Activated CD8-positive, alpha-beta memory T cell treated with anti-CD3 and anti-CD28 coated beads for 36 hours (primary cell): Measurements from ENCODE around the gene MLC1. TPM values are rescaled to one million over a fixed set of nuclear protein-coding genes. Genes with fewer than 3 reads are reported as not detected.
"Not testable (repeated sequence)": the region's sequence is repeated elsewhere in the genome, so short reads cannot be mapped to it uniquely, and the experiment has no call there.

Experiments used
- CTCF ChIA-PET: fragments of 350-600 bp; sonication (Branson Sonifier 250); formaldehyde crosslinking; loops from one replicate; lab custom pipeline; 2021; ENCODE audit warnings: antibody characterized with exemption; lab: Charles Lee
- POLR2A ChIA-PET: fragments of 350-600 bp; sonication (Branson Sonifier 250); formaldehyde crosslinking; loops from one replicate; lab custom pipeline; 2021; ENCODE audit warnings: antibody characterized with exemption; lab: Charles Lee
- total RNA-seq, 2 experiments: library from RNA; stranded (reverse); gene quantifications; one replicate each; pipeline ENCODE4 v1.2.3, GENCODE V29; 2021

The MLC1 gene
- total RNA-seq, 2 experiments from 2014 or later, result 0.32 to 0.40 TPM

GRCh38 chr22:50107529-50107928 is 22.3 kb upstream of the MLC1 start:
- POLR2A ChIA-PET, result interaction anchor here (0.7 kb wide), 1 partner anchor 150 kb away, joined by 3 read pairs; no protein-coding TSS in a partner anchor
- CTCF ChIA-PET, result no interaction called here

DNA sequence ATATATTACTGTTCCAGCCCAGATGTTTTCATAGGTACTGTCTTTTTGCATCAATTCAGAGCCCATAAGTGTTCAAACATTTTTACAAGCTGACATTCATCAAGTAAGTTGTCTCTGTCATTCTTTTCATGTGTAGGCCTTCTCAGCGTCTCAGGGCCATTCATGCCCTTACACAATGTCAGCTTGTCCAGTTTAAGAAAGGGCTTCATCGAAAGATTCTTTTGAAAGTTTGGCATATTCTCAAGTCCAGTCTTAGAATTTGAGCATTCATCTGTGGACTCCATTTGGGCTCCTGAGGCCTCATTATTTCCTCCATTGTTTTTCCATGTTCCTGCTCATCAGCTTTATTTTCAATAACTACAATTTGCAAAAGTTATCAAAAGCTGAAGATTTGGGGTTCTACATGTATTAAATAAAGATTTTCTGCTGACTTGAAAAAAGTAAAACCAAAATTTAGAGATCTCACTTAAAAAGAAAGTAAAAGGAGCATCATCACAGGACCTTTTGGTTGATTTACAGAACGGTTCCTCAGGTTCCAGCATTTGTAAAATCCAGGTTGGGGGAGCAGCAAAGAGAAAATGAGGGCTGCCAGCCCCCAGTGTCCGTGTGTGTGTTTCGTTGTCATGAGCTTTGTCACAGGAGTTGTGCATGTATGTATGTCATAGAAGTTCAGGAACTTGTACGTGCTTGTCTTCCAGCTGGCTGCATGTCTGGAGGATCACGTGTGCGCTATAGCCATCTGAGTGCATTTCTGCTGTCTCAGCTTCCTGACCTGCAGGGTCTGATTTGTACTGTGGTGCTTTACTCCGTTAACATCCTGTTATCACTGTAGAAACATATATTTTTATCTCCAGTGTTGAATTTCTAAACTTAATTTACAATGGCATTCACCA is 20.2 kb upstream of the MLC1 start:
- POLR2A ChIA-PET, result no interaction called here

DNA sequence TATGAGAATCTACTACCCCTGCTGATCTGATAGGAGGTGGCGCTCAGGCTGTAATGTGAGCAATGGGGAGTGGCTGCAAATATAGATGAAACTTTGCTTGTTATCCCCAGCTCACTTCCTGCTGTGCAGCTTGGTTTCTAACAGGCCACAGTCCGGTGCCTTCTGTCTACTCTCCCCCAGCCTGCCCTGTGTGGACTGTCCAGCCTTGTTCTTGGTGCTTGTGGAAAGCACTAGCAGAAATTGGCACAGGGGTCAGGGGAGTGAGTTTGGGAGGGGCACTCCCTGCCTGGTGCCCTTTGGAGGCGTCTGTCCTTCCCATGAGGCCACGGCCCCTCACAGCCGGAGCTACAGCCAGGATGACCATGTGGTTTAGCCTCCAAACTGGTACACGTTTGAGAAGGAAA is 18.9 kb upstream of the MLC1 start:
- ChIA-PET POLR2A (interaction anchor here (0.6 kb wide), 1 partner anchor 50 kb away, joined by 3 read pairs; no protein-coding TSS in a partner anchor), CTCF (interaction anchor here (1.0 kb wide), 1 partner anchor 19 kb away, joined by 4 read pairs; no protein-coding TSS in a partner anchor)

More for the DNA sequence above, 20.2 kb upstream of the MLC1 start:
- CTCF ChIA-PET, result interaction anchor here (0.9 to 1.2 kb wide), 4 partner anchors 11 to 175 kb away, joined by 3 to 6 read pairs (median 4); no protein-coding TSS in a partner anchor

DNA sequence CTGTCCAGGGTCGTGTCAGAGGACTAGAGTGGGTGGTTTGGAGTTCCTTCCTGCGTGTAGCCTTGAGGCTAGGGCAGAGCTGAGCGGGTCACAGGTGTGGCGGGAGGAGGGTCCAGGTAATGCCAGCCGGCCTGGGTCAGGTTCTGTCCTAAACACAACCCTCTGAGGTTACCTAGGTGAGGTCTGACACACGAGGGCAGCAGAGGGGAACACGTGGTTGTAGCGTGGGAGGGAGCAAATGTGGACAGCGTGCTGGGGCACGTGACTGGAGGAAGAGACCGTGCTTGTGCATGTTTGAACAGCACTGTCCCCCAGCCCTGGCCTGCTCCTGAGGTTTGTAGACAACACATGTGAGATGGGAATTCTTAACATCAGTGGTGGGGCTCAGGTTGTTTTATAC is 17.7 kb upstream of the MLC1 start:
- ChIA-PET CTCF (no interaction called here), POLR2A (no interaction called here)

DNA sequence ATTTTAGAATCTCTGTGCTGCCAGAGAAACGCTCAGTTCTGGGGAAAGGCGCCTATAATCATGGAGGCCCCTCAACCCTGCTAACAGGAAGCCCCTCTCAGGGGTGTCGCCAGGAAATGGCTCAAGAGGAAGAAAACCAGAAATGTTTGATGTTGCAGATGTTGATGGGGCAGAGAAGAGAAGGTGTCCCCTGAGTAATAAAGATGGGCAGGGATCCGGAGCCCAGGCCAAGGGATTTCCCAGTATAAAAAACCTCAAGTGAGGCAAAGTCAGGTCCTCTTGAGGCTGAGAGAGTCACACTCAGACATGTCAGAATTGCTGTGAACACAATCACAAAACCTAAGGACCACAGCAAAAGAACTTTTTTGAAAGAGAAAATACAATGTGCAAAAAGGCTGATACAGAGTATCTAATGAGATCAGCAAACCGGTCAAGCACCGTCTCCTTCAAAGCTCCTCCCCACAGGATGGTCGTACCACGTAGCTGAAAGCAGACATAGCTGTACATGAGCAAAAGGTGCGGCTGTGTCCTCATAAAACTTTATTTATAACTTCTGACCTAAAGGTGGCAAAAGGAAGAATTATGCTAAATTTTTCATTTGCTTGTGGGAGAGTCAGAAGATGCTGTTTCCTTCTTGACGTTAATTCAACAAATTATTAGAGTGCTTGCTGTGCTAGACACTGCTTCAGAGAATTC is 16.8 kb upstream of the MLC1 start:
- ChIA-PET POLR2A (no interaction called here), CTCF (no interaction called here)

- POLR2A ChIA-PET, result no interaction called here
- CTCF ChIA-PET, result no interaction called here
Measured at GRCh38 chr22:50098052-50098451, 12.8 kb upstream of the MLC1 start.

- ChIA-PET POLR2A (no interaction called here), CTCF (no interaction called here)
Measured at GRCh38 chr22:50092342-50092741, 7.1 kb upstream of the MLC1 start.

- CTCF ChIA-PET, result no interaction called here
- POLR2A ChIA-PET, result no interaction called here
Measured at GRCh38 chr22:50091092-50091768, 6.0 kb upstream of the MLC1 start.

DNA sequence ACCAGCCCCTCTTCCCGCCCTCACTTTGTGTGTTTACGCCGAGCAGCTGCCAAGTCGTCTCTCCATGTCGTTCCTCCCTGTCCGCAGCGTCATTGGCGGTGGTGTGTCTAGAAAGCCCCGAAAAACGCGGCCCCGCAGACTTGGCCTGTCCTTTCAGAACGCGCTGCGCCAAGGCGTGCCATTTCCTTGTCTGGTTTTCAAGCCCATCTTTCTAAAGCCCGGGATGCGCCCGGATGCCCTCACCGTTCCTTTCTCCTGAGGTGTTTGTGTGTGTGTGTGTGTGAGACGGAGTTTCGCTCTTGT is 5.1 kb upstream of the MLC1 start:
- POLR2A ChIA-PET, result no interaction called here

GRCh38 chr22:50089682-50090411 is 4.6 kb upstream of the MLC1 start, which contains the start of gene MOV10L1:
Gene MOV10L1 (plus strand): TSS chr22:50090006. CDS start chr22:50090089, 83 bp downstream.
- ChIA-PET POLR2A (no interaction called here), CTCF (no interaction called here)

More for the DNA sequence above, 5.1 kb upstream of the MLC1 start:
- CTCF ChIA-PET, result no interaction called here

DNA sequence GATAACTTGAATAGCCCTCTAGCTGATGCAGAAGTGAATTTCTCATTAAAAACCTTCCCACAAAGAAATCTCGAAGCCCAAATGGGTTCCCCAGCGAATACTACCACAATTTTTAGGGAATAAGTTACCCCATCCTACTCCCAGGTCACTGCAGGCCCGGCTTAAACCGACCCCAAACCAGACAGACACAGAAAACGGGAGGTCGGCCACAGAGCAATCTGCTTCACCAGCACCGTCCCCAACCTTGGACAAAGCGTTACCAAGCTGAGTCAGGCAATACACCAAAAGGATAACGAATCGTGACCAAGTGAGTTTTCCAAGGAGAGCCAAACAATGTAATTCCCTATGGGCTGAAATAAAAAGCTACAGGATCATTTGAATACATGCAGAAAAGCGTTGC is 4.0 kb upstream of the MLC1 start:
- POLR2A ChIA-PET, result no interaction called here
- CTCF ChIA-PET, result no interaction called here

DNA sequence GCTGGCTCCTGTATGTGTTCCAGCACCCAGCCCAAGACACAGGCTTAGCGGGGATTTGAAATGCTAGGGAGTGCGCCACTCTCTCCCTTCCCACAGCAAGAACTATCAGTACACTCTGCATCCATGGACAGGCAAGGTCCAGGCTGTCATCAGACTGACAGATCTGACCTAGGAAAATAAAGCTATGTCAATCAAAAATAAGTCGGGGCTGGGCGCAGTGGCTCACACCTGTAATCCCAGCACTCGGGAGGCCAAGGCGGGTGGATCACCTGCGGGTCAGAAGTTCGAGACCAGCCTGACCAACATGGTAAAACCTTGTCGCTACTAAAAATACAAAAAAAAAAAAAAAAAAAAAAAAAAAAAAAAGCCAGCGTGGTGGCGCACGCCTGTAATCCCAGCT is 2.9 kb upstream of the MLC1 start:
- POLR2A ChIA-PET, result no interaction called here
- CTCF ChIA-PET, result interaction anchor here (0.6 kb wide), 1 partner anchor 411 kb away, joined by 3 read pairs; no protein-coding TSS in a partner anchor

GRCh38 chr22:50087646-50088045 is 2.4 kb upstream of the MLC1 start:
- CTCF ChIA-PET, result interaction anchor here (0.6 kb wide), 1 partner anchor 411 kb away, joined by 3 read pairs; no protein-coding TSS in a partner anchor
- POLR2A ChIA-PET, result no interaction called here

GRCh38 chr22:50086975-50087374 is 1.7 kb upstream of the MLC1 start:
- POLR2A ChIA-PET, CTCF ChIA-PET: not testable (repeated sequence)

GRCh38 chr22:50086526-50086925 is 1.3 kb upstream of the MLC1 start:
- ChIA-PET CTCF (interaction anchor here (1.3 kb wide), 1 partner anchor 9 kb away, joined by 3 read pairs; no protein-coding TSS in a partner anchor), POLR2A (no interaction called here)

DNA sequence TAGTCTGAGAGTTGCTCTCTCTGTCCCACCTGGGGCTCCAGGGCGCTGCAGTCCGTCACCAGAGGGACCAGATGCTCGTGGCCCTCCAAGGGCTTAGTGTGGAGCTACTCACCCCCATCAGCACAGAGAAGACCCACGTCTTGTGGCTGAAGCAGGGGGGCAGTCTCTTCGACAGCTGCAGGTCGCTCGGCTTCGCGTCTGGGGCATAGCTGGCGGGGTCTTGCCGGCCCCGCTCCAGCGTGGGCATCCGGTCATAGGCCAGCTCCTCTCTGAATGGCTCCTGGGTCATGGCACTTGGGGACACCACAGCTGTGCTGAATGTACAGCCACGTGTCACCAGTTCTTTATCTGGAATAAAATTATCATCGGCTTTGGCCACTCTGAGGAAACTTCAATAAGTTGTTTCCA is 608 bp downstream of the MLC1 start:
- CTCF ChIA-PET, result no interaction called here
- POLR2A ChIA-PET, result no interaction called here

DNA sequence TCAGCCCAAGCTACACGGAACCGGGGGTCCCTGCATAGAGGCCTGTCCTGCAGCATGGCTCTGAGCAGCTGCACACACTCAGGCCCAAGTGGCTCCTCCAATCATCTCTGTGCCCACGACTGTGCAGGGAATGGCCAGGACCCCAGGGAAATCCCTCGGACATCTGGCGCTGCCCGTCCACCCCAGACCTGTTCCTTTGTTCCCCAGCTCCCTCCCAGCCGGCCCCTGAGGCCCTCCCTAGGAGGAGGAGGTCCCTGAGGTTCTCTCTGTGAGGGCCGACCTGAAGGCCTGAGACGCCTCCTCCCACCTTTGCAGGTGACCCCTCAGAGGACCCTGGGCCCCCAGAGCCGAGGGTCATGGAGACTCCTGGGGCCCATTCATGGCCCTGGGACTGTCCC is 1.1 kb downstream of the MLC1 start:
- CTCF ChIA-PET, result no interaction called here

GRCh38 chr22:50083462-50084079 is 1.7 kb downstream of the MLC1 start:
- ChIA-PET CTCF (no interaction called here), POLR2A (no interaction called here)

More for the DNA sequence above, 1.1 kb downstream of the MLC1 start:
- POLR2A ChIA-PET, result no interaction called here
